GM21447 (cell line): Measurements from ENCODE around the gene LAT.

Experiments used
- ATAC-seq: cut with Tn5 transposase; IDR thresholded peaks from one replicate; pipeline ENCODE4 v1.9.1; 2021; ENCODE audit not compliant: unreplicated experiment

Gene LAT

DNA sequence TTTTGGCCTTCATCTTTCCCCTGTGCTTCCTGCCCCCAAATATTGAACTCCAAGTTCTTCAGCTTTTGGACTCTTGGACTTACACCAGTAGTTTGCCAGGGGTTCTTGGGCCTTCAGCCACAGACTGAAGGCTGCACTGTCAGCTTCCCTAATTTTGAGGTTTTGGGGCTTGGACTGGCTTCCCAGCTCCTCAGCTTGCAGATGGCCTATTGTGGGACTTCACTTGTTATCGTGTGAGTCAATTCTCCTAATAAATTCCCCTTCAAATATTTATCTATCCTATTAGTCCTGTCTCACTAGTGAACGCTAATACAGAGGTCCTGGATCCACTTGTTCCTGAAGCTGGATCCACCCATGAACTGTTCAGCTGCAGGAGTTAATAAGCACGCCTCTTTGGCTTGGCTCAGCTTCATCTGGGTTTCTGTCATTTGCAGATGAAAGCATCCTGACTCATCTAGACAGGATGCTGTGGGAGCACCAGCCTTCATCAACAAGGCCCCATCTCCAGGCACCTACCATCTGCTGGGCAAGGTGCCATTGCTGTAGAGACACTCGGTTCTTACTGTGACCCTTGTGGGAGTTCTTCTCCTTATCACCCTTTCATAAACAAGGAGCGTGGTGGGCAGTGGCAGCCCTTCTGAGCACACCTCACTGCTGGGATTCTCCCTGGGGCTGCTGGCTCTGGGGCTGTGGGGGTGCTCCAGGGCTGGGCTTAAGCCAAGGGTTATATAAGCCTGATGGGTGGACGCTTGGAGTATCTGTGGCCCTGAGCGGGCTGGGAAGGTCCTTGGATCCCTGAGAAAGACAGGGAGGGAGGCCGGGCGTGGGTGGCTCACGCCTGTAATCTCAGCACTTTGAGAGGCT is 23.1 kb downstream of the LAT start:
- no peak for ATAC-seq

DNA sequence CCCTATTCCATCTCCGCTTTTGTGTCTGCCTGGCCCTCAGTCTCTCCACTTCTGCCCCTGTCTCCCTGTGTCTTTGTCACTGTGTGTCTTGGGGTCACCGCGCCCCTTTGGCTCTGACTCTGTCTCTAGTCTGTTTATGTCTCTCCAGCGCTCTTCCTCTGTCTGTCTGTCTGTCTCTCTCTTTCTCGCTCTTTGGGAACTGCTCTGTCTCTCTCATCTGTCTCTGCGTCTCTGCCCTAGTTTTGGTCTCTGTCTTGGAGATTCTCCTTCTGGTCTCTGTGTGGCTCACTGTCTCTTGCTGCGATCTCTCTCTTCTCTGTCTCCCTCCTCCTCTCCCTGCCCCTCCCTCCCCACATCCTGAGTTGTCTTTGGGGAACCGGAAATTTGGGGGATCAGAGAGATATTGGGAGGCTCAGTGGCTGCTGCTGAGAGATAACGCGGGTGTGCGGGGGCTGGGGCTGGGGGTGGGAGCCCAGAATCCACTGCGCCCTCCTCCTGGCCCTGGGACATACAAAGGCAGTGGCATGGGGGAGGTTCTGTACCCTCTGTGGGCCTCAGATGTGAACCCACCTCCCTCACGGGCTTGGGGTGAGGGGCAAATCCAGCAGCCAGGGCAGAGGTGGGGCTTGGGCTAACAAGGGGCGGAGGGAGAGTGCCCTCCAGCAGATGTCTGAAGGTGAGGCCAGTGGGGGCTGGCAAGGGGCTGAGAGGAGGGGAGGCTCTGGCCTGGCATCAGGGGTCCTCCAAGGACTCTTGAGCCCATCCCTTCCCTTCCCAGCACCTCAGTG is 24.4 kb downstream of the LAT start:
- ATAC-seq = no peak

DNA sequence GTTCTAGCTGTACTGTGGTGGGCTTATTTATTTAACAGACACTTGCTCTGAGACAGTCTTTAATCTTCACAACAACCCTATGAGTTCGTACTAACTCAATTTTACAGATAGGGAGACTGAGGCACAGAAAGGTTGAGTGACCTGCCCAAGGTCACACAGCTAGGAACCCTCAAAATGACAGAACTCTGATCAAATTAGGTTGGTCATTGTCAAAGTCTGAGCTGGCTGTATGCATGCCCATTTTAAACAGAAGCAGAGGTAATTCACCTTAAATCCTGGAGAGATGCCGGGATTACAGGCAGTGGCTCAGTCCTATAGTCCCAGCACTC is 24.9 kb downstream of the LAT start:
- no peak for ATAC-seq

DNA sequence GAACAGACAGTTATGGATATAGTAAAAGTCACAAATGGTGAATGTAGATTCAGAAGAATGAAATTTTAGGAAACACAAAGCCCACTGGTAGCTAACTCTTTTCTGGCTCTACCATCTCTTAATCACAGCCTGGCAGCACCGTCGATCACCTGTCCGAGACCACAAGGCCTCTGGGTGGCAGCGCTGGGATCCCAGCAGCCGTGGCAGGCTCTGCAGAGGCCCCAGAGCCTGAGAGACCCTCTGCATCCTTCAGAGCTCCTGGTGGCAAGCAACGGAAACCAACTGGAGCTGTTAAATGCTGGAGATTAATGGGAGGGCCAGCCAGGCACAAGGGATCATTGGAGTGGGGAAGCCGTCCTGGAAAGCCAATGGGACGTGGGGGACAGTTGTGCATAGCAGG is 26.3 kb downstream of the LAT start:
- ATAC-seq = no peak

DNA sequence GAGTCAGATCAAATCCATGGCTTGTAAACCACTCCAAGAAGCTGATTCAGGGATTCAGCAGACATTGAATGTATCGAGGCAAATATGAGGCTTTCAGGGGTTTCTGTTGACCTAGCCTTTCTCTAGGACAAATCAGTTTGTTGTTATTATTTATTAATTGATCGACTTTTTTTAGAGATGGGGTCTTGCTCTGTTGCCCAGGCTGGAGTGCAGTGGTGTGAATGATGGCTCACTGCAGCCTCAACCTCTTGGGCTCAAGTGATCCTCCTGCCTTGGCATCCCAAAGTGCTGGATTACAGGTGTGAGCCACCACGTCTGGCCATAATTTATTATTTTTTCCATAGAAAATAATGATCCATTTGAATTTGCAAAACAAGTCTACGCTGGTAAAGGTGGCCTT is 27.0 kb downstream of the LAT start:
- ATAC-seq = no peak

DNA sequence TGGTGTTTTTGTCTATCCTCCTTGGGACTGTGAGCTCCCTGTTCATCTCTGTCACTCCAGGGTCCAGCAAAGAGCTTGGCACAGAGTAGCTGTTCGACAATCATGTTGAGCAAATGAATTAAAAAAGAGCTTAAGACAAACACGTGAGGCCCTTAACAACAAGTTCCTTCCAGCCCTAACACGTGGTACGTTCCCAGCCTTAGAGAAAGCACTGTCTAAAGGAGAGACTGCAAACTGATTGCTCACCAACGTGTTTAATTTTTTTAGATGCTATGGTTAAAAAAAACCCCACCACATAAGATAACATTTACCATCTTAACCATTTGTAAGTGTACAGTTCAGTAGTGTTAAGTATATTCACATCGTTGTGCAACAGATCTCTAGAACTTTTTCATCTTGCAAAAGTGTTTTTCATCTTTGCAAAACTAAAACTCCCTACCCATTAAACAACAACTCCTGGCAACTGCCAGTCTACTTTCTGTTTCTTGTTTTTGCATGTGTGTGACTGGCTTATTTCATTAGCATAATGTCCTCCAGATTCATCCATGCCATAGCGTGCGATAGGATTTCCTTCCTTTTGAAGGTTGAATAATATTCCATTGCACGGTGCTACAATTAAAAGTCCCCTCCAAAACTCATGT is 28.2 kb downstream of the LAT start:
- ATAC-seq = no peak

DNA sequence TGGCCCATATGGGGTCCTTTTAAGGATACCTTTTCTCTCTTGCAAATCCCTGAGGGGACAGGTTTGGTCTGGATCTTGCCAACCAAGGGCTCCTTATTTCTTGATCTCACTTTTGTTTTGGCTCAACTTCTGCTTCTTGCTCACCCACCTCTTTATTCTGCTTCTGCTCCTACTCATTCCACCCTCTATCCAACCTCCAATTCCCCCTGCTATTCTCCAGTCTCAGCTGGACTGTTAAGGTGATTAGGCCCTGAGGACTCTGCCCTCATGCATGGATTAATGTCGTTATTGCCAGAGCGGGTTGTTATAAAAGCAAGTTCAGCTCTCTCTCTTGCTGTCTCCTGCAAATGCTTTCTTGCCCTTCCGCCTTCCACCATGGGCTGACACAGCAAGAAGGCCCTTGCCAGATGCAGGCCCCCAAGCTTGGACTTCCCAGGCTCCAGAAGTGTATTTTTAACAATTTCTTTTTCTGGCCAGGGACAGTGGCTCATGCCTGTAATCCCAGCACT is 29.8 kb downstream of the LAT start:
- ATAC-seq = no peak

DNA sequence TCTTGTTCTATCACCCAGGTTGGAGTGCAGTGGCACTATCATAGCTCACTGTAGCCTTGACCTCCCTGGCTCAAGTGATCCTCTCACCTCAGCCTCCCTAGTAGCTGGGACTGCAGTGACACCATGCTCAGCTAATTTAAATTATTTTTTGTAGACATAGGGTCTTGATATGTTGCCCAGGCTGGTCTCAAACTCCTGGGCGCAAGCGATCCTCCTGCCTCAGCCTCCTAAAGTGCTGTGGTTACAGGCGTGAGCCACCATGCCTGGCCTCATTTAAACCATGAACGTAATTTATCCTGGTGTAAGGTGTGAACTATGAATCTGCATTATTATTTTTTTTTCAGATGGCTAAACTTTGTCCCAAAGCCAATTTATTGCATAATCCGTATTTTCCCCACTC is 37.3 kb downstream of the LAT start:
- no peak for ATAC-seq

DNA sequence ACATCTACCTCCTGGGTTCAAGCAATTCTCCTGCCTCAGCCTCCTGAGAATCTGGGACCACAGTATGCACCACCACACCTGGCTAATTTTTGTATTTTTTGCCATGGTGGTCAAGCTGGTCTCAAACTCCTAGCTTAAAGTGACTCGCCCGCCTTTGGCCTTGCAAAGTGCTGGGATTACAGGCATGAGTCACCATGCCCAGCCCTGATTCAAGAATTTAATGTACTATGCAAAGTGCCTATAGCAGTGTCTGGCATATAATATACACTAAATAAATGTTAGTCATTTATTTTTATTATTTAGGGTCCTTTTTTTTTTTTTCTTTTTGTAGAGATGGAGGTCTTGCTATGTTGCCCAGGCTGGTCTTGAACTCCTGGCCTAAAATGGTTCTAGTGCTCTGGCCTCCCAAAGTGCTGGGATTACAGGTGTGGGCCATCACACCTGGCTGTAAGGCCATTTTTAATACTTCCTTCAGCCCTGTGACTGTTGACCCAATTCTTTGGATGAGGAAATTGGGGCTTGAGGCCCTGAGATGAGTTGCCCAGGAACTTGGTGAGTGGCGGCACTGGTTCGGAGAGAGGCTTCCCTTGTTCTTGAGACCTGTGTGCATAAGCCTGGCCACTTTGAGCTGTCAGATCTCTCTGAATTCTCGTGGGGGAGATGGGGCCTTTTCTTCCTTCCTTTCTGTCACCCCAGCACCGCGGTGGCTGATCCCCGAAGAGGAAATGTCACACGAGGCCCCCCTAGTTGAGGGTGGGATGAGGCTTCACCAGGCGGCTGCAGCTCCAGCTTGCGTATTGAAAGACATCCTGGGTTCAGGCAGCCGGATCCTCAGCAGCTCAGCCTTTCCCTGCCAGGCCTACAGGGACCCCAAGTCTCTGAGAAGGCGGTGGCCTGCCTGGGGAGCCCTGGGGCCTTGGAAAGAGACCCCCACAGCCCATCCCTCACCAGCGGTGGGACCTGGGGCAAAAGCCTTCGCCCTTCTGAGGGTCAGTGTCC is 38.7 kb downstream of the LAT start:
- no peak for ATAC-seq

DNA sequence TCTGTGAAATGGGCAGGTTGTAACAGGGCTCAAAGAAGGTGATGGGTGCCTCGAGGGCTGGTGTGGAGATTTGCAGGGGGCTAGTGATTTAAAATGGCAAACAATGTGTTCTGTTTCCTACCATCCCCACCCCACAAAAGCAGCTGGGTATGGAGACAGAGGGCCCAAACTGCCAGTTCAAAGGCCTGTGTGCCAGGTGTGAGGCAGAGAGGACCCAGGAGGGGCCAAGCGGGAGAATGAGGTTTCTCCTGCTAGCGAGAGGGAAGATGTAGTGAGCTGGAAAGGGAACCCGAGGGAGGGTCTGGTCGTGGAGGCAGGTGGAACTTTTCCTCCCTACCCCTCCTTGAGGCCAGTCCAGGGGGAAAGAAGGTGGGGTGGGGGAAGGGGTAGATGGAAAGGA is 39.4 kb downstream of the LAT start:
- ATAC-seq = no peak

DNA sequence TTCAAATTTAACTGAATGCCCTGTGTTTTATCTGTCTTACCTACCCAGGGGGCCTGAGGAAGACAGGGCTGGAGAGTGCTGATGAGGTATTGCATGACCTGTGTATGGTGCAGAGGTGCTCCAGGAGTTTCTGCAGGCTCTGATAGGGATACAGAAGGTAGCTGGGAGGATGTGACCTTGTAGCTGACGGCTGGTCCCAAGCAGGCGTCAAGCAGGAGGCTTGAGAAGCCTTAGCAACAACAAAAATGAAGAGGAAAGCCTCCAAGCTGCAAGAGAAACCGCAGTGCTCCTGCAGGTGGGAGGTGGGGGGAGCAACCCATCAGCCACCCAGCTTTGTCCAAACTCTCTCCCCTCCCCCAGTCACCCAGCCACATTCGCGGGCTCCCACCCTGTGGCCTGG is 40.4 kb downstream of the LAT start:
- ATAC-seq = no peak

DNA sequence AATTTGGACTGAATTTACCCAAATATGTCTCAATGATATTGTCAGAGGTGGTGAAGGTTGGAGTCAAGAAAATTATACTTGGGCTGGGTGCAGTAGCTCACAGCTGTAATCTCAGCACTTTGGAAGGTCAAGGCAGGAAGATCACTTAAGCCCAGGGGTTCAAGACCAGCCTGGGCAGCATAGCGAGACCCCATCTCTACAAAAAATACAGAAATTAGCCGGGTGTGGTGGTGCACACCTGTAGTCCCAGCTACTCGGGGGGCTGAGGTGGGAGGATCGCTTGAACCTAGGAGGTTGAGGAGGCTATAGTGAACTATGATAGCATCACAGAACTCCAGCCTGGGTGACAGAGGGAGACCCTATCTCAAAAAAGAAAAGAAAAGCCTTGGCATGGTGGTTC is 40.9 kb downstream of the LAT start:
- ATAC-seq = no peak

DNA sequence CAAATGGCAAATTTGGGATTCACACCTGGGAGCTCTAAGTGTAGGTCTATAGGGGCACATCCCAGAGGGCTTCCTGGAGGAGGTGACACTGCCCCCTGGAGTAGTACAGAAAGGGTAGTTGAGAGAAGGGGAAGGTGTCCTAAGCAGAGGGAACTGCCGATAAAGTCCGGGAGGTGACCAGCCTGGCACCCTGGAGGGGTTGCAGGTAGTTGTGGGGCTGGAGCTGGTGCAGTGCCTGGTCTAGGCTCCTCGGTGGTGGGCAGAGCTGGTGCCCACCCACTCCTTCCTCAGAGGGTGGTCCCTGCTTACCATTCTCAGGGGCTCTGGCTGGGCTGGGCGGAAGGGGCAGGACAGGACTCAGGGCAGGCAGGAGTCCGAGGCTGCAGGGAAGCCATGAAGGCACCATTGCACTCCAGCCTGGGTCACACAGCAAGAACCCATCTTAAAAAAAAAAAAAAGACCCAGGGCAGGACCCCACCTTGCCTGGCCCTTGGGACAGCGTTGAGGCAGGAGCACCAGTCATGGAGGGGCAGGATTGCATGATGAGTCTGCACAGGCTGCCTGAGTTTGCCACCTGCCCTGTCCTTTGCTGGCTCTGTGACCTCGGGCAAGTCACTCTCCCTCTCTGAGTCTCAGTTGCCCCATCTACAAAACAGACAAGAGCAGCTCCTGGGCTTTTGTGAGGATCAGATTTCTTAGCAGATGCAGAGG is 43.8 kb downstream of the LAT start:
- no peak for ATAC-seq

DNA sequence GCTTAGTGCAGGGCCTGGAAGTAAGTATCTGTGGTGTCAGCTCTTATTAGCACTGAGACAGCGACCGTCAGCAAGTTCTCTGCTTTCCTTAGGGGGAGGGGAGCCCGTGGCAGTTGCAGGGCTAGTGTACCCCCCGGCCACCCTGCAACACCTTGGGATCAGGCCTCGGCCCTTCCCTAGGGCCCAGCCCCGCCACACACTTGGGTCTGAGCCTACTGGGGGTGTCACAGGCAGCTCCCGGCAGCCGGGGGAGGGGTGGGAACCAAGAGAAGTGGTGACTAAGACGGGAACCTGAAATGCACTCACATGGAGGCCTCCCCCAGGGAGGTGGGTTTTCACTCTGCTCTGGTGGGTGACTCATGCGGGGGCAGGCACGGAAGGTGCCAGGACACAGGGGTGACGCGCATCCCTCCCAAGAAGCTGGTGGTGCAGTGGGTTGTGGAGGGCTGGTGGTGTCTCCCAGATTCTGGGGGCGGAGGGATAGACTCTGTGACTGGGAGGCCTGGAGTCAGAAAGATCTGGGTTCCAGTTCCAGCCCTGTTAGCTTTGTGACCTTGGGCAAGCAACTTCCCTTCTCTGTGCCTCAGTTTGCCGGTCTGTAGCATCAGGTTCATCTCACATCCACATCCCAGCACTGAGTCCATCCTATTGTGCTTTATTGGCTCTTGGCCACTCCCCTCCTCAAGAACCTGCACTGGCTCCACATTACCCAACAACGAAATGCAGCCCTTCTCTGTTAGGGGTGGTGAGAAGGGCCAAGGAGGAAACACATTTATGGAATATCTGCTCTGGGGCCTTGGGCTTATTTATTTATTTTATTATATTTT is 44.5 kb downstream of the LAT start:
- no peak for ATAC-seq

DNA sequence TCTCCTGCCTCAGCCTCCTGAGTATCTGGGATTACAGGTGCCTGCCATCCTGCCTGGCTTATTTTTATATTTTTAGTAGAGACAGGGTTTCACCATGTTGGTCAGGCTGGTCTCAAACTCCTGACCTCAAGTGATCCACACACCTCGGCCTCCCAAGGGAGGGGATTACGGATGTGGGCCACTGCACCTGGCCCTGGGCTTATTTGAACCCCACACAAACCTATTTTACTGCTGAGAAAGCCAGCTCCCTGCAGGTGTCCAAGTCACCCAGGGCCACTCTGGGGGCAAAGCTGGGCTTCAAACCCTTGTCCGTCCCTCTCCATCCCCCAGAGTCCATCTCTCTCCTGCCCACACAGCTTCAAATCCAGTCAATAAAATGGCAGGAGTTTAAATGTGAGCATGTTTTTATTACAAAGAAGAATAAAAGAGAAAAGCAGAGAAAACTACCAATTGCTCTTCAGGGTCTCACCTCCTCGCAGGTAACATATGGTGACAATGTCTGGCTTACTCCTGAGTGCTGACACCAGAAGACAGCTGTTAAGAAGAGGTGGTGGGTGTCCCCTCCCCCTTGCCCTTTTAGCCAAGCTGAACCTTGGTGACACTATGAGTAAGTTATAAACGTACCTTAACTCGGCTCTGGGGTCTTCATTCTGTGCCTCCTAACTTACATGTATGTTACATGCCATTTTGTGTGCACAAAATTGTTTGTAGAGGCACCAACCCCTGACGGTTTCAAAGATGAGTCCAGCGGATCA is 45.4 kb downstream of the LAT start:
- ATAC-seq = no peak
